Panc1 (cell line): ENCODE results near the gene GATAD2B. TPM values are rescaled to one million over a fixed set of nuclear protein-coding genes. Genes with fewer than 3 reads are reported as not detected.
"Not testable (repeated sequence)": the region's sequence is repeated elsewhere in the genome, so short reads cannot be mapped to it uniquely, and the experiment has no call there.

ENCODE experiments used
- ATAC-seq: fragments of 200-7000 bp; cut with Tn5 transposase; 2 replicates; pipeline ENCODE4 v1.9.1; 2020; ENCODE audit warnings: mild to moderate bottlenecking, moderate library complexity
- BruUV-seq: library from RNA; stranded (reverse); fragments of 400-500 nt; replicated peaks from 2 replicates; lab custom pipeline; 2021; lab: Mats Ljungman, UMichigan
- CTCF ChIA-PET: fragments of 300-600 bp; sonication (Branson Sonifier 250); formaldehyde crosslinking; loops from one replicate; lab custom pipeline; 2022; ENCODE audit warnings: antibody characterized with exemption; lab: Charles Lee
- POLR2A ChIA-PET: fragments of 300-600 bp; sonication (Branson Sonifier 250); formaldehyde crosslinking; loops from one replicate; lab custom pipeline; 2022; ENCODE audit warnings: antibody characterized with exemption; lab: Charles Lee
- DNase-seq: peaks from one replicate; pipeline ENCODE4 v3.0.0-alpha.2; 2010; ENCODE audit warnings: low read depth, low spot score
- H3K27ac ChIP-seq: 2 replicates; pipeline ENCODE4 v1.5.1; 2011; ENCODE audit warnings: mild to moderate bottlenecking, low read length, inconsistent platforms
- H3K27me3 ChIP-seq: fragments of 200-500 bp; sonication (Bioruptor generic); 2 replicates; pipeline ENCODE4 v1.6.0; 2014; ENCODE audit warnings: low read length, inconsistent platforms; ENCODE audit not compliant: control insufficient read depth, insufficient read depth
- H3K36me3 ChIP-seq: fragments of 200-500 bp; sonication (Bioruptor generic); 2 replicates; pipeline ENCODE4 v1.5.1; 2014; ENCODE audit warnings: inconsistent platforms, mild to moderate bottlenecking, low read length, moderate library complexity; ENCODE audit not compliant: control insufficient read depth, insufficient read depth
- H3K4me1 ChIP-seq: 2 replicates; pipeline ENCODE4 v1.5.1; 2011; ENCODE audit warnings: inconsistent platforms, mild to moderate bottlenecking, low read length, moderate library complexity; ENCODE audit not compliant: control insufficient read depth, insufficient read depth
- H3K4me3 ChIP-seq, 2 experiments: 2 replicates each; pipeline ENCODE4 v1.5.1; 2011 to 2012; ENCODE audit warnings: low read depth in 2 of 2, low read length in 2 of 2, mild to moderate bottlenecking in 2 of 2, inconsistent platforms in 1 of 2, moderate library complexity in 1 of 2
- H3K9me3 ChIP-seq: fragments of 200-500 bp; sonication (Bioruptor generic); 2 replicates; pipeline ENCODE4 v1.5.1; 2014; ENCODE audit warnings: low read depth, mild to moderate bottlenecking, inconsistent platforms, low read length, moderate library complexity; ENCODE audit not compliant: control insufficient read depth, insufficient read depth
- POLR2AphosphoS5 ChIP-seq: IDR thresholded peaks from 2 replicates; pipeline ENCODE4 v1.6.1; 2012; ENCODE audit warnings: mild to moderate bottlenecking, low read depth, low read length, moderate library complexity
- SIN3A ChIP-seq: IDR thresholded peaks from 2 replicates; pipeline ENCODE4 v1.6.1; 2012; ENCODE audit warnings: low read depth, mild to moderate bottlenecking, low read length, moderate library complexity, borderline replicate concordance; ENCODE audit not compliant: insufficient read depth
- TCF7L2 ChIP-seq: IDR thresholded peaks from 2 replicates; pipeline ENCODE4 v1.6.1; 2011; ENCODE audit warnings: mild to moderate bottlenecking, low read depth, low read length, inconsistent platforms
- in situ Hi-C: cut with HindIII; loops from 2 replicates; pipeline ENCODE4 v1.10.0; 2016; ENCODE audit warnings: low sequenced_read_pairs, low pct_unique_long_range_greater_than_20kb
- intact Hi-C: fragments of 100-400 bp; cut with micrococcal nuclease; formaldehyde crosslinking; loops from one replicate; pipeline ENCODE4 v1.10.0; 2022; ENCODE audit not compliant: unreplicated experiment
- total RNA-seq: library from RNA; stranded (reverse); gene quantifications from one replicate; pipeline ENCODE4 v1.2.1, GENCODE V29; 2021; ENCODE audit not compliant: unreplicated experiment
- TF ChIP-seq, protein P1 (sequence below): fragments of 450-650 bp; IDR thresholded peaks from 2 replicates; pipeline ENCODE4 v1.5.1; 2017; ENCODE audit warnings: mild to moderate bottlenecking
- TF ChIP-seq, protein P2 (sequence below), 2 experiments: IDR thresholded peaks; 2 replicates each; pipeline ENCODE4 v1.6.1; 2011 to 2012; ENCODE audit warnings: low read depth in 2 of 2, control low read depth in 1 of 2, low read length in 1 of 2, mild to moderate bottlenecking in 1 of 2, moderate library complexity in 1 of 2; ENCODE audit not compliant: insufficient read depth in 1 of 2

The GATAD2B gene
- total RNA-seq, 1 experiment from 2014 or later, result 47.2 TPM

DNA sequence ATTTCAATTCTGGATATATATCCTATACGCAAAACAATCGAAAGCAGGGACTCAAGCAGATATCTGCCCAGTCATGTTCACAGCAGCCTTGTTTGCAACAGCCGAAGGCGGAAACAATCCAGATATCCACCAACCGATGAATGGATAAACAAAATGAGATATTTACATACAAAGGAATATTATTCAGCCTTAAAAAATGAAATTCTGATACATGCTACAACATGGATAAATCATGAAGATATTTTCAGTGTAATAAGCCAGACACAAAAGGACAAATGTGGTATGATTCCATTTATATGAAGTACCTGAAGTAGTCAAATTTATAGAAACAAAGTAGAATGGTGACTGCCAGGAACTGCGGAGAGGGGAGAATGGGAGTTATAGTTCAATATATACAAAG, 15.6 kb downstream of the GATAD2B start:
- no peak overlapping the region for H3K27ac ChIP-seq
- in situ Hi-C loops, result no loop called here
- no TSS peak for BruUV-seq
- ChIA-PET CTCF (no interaction called here), POLR2A (no interaction called here)
- TF ChIP-seq SIN3A (no peak), TCF7L2 (no peak), POLR2AphosphoS5 (no peak)
- TF ChIP-seq, protein P1, sequence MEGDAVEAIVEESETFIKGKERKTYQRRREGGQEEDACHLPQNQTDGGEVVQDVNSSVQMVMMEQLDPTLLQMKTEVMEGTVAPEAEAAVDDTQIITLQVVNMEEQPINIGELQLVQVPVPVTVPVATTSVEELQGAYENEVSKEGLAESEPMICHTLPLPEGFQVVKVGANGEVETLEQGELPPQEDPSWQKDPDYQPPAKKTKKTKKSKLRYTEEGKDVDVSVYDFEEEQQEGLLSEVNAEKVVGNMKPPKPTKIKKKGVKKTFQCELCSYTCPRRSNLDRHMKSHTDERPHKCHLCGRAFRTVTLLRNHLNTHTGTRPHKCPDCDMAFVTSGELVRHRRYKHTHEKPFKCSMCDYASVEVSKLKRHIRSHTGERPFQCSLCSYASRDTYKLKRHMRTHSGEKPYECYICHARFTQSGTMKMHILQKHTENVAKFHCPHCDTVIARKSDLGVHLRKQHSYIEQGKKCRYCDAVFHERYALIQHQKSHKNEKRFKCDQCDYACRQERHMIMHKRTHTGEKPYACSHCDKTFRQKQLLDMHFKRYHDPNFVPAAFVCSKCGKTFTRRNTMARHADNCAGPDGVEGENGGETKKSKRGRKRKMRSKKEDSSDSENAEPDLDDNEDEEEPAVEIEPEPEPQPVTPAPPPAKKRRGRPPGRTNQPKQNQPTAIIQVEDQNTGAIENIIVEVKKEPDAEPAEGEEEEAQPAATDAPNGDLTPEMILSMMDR, result no peak
- TF ChIP-seq, protein P2, sequence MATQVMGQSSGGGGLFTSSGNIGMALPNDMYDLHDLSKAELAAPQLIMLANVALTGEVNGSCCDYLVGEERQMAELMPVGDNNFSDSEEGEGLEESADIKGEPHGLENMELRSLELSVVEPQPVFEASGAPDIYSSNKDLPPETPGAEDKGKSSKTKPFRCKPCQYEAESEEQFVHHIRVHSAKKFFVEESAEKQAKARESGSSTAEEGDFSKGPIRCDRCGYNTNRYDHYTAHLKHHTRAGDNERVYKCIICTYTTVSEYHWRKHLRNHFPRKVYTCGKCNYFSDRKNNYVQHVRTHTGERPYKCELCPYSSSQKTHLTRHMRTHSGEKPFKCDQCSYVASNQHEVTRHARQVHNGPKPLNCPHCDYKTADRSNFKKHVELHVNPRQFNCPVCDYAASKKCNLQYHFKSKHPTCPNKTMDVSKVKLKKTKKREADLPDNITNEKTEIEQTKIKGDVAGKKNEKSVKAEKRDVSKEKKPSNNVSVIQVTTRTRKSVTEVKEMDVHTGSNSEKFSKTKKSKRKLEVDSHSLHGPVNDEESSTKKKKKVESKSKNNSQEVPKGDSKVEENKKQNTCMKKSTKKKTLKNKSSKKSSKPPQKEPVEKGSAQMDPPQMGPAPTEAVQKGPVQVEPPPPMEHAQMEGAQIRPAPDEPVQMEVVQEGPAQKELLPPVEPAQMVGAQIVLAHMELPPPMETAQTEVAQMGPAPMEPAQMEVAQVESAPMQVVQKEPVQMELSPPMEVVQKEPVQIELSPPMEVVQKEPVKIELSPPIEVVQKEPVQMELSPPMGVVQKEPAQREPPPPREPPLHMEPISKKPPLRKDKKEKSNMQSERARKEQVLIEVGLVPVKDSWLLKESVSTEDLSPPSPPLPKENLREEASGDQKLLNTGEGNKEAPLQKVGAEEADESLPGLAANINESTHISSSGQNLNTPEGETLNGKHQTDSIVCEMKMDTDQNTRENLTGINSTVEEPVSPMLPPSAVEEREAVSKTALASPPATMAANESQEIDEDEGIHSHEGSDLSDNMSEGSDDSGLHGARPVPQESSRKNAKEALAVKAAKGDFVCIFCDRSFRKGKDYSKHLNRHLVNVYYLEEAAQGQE (IDR thresholded peaks at IDR 0.05; ENCODE audit: insufficient read depth in 1 of 2, low read depth in 2 of 2, low read length in 1 of 2), result no peak
- intact Hi-C loops, result no loop called here
- ATAC-seq, result no peak
- no peaks in the 10 kb centered on the region for H3K36me3 ChIP-seq
- no peak for DNase-seq
- H3K27me3 ChIP-seq, result no peaks in the 10 kb centered on the region
- H3K4me1 ChIP-seq, result no peaks in the 10 kb centered on the region
- no peak overlapping the region for H3K4me3 ChIP-seq
- H3K9me3 ChIP-seq, result no peaks in the 10 kb centered on the region

DNA sequence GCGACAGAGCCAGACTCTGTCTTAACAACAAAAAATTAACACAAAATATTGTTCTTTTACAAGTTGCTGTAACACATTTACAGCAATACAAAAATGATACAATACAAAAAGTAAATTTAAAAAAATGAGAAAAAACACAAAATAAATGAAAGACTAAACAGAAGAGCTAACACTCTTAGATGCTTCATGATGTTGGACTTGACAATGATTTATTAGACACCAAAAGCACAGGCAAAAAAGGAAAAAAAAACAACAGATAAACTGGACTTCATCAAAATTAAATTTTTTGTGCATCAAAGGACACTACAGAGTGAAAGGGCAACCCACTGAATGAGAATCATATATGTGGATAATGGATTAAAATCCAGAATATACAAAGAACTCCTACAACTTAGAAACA, 16.4 kb downstream of the GATAD2B start:
- H3K27me3 ChIP-seq, result no peaks in the 10 kb centered on the region
- intact Hi-C loops, result no loop called here
- H3K27ac ChIP-seq, result no peak overlapping the region
- DNase-seq, result no peak
- POLR2A ChIA-PET, result no interaction called here
- no peak overlapping the region for H3K4me3 ChIP-seq
- TF ChIP-seq, protein P2 (IDR thresholded peaks at IDR 0.05; ENCODE audit: insufficient read depth in 1 of 2, low read depth in 2 of 2, low read length in 1 of 2), result no peak
- no peak for TF ChIP-seq POLR2AphosphoS5
- TF ChIP-seq, protein P1, result no peak
- TF ChIP-seq SIN3A, result no peak
- no peak for TF ChIP-seq TCF7L2
- no peak for ATAC-seq
- H3K36me3 ChIP-seq, result no peaks in the 10 kb centered on the region
- no peaks in the 10 kb centered on the region for H3K9me3 ChIP-seq
- in situ Hi-C loops, result no loop called here
- CTCF ChIA-PET, result interaction anchor here (0.6 kb wide), 1 partner anchor 98 kb away, joined by 8 read pairs; no protein-coding TSS in a partner anchor
- no TSS peak for BruUV-seq
- H3K4me1 ChIP-seq, result no peaks in the 10 kb centered on the region

DNA sequence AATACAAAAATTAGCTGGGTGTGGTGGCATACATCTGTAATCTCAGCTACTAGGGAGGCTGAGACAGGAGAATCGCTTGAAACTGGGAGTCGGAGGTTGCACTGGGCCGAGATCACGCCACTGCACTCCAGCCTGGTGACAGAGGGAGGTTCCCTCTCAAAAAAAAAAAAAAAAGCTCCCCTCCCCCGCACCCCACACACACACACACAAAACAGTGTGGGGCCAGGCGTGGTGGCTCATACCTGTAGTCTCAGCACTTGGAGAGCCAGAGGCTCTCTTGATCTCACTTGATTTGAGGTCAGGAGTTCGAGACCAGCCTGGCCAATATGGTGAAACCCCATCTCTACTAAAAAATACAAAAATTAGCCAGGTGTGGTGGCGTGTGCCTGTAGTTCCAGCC, 16.9 kb downstream of the GATAD2B start:
- H3K4me1 ChIP-seq, intact Hi-C loops, in situ Hi-C loops, ATAC-seq, H3K27ac ChIP-seq, H3K27me3 ChIP-seq, H3K9me3 ChIP-seq, BruUV-seq, DNase-seq, CTCF ChIA-PET, H3K4me3 ChIP-seq, H3K36me3 ChIP-seq: not testable (repeated sequence)
- POLR2A ChIA-PET, result interaction anchor here (0.6 kb wide), 1 partner anchor 12 kb away, joined by 8 read pairs; no protein-coding TSS in a partner anchor
